Stimulated activated CD4-positive, alpha-beta T cell treated with anti-CD3 and anti-CD28 coated beads, Interleukin-15, amount 100 ng/mL, for 1 hour (primary cell): ENCODE results near the gene TSTD2.
"Not testable (repeated sequence)": the region's sequence is repeated elsewhere in the genome, so short reads cannot be mapped to it uniquely, and the experiment has no call there.

ENCODE experiments used
- DNase-seq, 2 donors: peaks; one replicate each; pipeline ENCODE4 v3.0.0-alpha.2; 2020; ENCODE audit warnings: low read depth in 1 of 2, low spot score in 1 of 2

TSTD2 gene

GRCh38 chr9:97632248-97632984 lies 752 bp downstream of the TSTD2 start:
- no peak for DNase-seq

DNA sequence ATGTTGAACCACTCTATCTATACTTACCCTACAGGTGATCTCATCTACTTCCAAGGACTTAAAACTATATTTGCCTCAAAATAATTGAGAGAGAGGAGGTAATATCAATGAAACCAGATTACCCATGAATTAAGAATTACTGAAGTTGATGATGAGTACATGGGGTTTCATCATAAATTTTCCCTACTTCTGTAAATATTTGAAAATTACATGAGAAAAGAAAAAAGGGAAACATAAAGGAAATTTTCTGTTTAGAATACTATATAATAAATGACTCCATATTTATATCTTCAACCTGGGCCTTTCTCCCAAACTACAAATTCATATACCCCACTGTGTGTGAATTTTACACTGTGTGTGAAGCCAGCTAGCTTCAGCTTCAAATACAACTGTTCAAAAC lies 2.6 kb downstream of the TSTD2 start:
- no peak for DNase-seq

DNA sequence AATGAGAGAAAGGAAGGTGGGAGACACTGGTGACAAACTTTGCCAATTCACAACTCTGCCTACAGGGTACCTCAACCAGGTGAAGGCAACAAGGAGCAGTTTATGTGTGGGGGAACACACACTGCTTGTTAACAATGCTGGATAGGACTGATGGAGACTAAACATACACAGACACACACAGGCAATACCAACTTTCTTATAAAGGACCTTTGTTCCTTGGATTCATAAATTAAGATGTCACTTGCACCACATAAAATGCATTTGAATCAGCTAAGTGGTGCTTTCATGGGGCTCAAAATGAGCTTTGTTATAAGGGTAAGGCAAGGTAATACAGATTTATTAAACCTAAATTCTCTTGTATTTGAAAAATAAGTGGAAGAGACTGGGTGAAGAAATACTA lies 4.0 kb downstream of the TSTD2 start:
- DNase-seq = no peak

DNA sequence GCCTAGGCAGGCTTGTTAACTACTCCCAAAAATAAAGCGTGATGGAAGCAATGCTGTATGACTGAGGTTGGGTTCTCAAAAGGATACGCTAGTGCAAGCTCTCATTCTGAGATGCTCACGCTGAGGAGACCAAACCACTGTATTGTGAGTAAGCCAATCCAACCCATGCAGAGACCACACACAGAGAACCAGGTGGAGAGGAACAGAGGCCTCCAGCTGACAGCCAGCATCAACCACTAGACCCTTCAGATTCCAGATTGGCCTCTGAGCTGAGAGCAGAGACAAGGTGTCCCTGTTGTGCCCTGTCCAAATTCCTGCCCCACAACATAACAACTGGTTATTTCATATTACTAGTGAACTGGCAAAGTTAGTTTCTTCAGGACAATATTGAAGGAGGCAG lies 4.5 kb downstream of the TSTD2 start:
- no peak for DNase-seq

GRCh38 chr9:97627624-97628023 lies 5.5 kb downstream of the TSTD2 start:
- no peak for DNase-seq

DNA sequence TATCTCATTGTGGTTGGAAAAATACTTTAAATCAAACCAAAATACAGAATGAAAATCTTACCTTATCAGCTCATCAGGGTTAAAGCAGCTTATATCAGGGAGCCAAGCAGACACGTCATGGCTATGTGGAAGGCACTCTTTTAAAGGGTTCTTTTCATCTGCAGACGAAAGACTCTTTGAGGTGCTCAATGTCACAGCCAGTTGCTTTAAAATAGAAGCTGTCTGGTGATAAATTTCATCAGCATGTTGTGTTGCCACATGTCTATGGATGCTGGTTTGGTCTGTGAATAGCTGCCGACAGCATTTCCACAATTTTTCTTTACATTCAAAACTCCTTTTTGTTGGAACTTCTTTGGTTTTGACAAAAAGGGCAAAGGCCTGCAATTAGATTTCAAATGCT lies 7.5 kb downstream of the TSTD2 start:
- DNase-seq = no peak

GRCh38 chr9:97623946-97624345 lies 9.2 kb downstream of the TSTD2 start:
- DNase-seq = no peak

GRCh38 chr9:97622483-97622882 lies 10.7 kb downstream of the TSTD2 start:
- not testable (repeated sequence) for DNase-seq

- DNase-seq = not testable (repeated sequence)
Observed at GRCh38 chr9:97620063-97620462, 13.1 kb downstream of the TSTD2 start.

GRCh38 chr9:97617939-97618416 lies 15.2 kb downstream of the TSTD2 start:
- DNase-seq = no peak

GRCh38 chr9:97615439-97616072 lies 17.6 kb downstream of the TSTD2 start:
- no peak for DNase-seq

DNA sequence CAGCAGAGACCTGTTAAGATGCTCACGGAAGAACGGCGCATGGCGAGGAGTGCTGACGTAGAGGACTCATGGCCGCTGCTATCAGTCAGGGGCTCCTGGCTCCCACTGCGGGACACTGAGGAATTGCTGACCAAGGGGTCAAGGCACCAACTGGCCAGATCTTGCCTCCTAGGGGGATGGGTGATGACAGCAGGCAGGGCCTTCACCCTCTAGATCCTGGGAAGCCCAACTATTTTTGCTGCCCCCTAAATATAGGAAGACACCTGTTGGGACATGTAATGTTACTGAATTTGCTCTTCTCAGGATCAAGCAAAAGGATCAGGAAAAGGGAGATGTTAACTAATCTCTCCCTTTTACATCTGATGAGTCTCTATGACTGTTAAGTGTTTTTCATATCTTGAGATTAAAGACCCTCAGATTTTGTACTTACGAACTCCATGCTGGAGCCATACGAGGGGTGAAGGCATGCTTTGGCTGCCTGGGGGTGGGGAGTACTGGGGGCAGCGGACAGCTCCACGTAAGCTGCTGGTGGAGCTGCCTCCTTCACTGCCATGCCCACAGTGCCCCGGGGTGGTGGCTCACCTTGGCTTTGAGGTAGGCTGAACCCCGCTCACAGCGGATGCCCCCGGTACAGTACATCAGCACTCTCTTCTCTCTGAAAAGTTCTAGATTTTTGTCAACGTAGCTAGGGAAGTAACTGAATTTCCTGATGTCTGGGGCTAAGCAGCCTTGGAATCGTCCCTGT lies 28.1 kb downstream of the TSTD2 start:
- DNase-seq = no peak

DNA sequence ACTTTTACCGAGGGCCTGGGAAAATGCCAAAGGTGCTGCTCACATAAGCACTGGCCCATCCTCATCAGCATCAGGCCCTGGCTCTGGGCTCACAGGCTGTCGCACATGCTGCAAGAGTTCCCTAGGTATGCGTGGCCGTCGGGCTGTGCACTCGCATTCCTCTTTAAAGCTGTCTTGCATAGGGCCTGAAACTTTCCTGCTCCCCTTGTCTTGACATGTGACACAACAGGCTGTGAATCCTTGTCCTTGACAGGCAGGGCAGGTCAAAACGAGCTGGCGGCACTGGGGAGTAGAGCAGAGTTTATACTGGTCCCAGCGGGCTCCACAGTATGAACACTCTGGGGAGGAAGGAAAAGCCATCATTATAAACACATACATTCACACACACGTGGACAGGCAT lies 30.7 kb downstream of the TSTD2 start:
- DNase-seq = no peak

DNA sequence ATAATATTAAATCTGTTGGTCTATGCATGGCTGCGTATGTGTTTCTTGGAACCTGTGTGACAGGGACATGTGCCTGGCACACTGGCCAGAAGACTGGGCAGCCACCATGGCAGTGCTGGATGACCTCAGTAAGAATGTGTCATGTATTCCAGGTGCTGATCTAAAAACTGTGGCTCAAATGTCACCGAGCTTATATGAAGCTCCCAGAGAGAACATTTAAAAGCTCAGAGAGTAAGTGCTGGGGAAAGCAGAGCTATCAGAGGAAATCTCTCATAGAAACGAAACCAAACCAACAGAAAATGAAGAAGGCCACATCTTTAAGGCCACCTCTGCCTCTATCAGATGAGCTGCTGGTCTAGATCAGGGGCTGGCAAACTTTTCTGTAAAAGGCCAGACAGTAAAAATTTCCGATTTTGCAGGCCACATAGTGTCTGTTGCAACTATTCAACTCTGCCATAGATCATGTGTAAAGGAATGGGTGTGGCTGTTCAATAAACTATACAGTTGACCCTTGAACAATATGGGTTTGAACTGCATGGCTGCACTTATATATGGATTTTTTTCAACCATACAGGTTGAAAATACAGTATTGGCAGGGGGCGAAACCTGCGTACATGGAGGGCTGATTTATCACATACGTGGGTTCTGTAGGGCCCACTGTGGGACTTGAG lies 31.8 kb downstream of the TSTD2 start:
- DNase-seq = no peak

- DNase-seq = no peak
Observed at GRCh38 chr9:97600531-97601227, 32.5 kb downstream of the TSTD2 start.

DNA sequence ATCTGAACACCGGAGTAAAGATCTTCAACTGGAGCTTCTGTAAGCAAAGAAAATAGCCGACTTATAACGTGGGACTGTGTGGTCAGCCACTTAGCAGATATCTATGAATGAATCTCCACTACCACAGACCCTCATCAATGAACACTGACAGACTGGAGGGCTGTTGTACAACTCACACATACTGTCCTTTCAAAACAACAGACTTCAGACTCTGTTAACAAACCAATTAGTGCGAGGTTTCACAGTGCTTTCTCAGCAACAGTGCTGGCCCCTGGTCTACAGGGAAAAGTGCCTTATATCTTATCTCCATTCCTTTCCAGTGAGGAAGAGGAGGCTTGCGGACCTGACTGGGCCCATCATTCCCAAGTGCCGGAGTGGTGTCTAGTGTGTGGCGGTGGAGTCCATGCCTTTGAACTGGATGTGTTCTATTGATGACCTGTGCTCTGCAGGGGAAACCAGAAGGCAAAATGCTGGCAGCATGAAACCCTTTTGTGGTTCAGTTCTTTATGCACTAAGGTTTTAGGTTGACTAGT lies 33.8 kb downstream of the TSTD2 start:
- DNase-seq = no peak

GRCh38 chr9:97598461-97599288 lies 34.5 kb downstream of the TSTD2 start:
- peak; percentile 27 to 33 for DNase-seq

DNA sequence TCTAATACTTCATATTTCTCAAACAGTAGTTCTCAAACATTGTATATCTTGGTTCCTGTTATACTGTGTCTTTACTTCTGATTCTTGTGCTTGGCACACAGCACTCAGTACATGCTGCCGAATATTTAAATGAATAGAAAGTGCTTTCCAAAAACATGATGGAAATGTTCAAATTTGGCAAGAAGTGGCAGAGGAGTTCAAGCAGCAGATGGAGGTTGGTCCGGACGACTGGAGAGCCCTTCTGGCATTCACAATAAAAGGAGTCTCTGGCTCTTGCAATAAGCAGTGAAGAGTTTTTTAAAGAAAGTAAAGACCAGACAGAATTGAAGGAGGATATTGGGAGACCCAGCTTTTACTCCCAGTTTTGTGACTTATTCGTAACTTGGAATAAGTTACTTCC lies 36.3 kb downstream of the TSTD2 start:
- no peak for DNase-seq

DNA sequence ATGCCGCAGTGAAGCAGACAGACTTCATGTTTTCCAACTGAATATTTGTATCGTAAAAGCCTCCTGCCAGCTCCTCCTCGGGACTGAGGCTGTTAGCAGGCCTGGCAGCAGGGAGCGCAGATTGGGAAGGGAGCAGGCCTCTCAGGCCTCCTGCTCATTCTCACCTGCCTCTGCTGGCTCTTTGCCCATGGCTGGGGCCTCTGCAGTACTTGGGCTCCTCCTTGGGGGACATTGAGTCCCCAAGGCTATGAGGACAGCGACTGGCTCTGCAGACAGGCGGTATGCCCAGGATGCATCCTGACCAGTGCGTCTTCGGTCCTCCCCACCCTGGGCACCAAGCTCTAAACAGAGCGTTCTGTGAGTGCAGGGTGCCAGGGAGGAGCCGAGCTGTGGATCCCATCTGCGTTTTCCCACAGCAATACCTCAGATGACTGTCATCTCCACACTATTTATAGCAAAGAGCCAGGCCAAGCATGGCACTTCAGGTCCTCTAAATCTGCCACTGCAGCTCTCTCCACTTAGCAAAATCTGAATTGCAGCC lies 38.7 kb downstream of the TSTD2 start:
- no peak for DNase-seq

- DNase-seq = no peak
Observed at GRCh38 chr9:97593960-97594359, 39.2 kb downstream of the TSTD2 start.
